Measurements from ENCODE around the gene VPS35L. TPM values are rescaled to one million over a fixed set of nuclear protein-coding genes. Genes with fewer than 3 reads are reported as not detected.

Gene VPS35L
- total and polyA plus RNA-seq, 2 experiments from 2014 or later: 47.5 to 52.8 TPM

GRCh38 chr16:19683453-19684236 is 128.1 kb downstream of the VPS35L start:
- Histone ChIP-seq H2AFZ (no peak overlapping the region), H3K79me2 (no peaks in the 10 kb centered on the region), H4K20me1 (ENCODE audit: insufficient read depth, poor library complexity, severe bottlenecking) (no peaks in the 10 kb centered on the region), H3K4me1 (ENCODE audit: insufficient read depth) (no peaks in the 10 kb centered on the region), H3K27ac (no peak overlapping the region), H3K4me2 (no peak overlapping the region), H3K4me3 (no peak overlapping the region), H3K9me3 (ENCODE audit: low read depth) (no peaks in the 10 kb centered on the region), H3K36me3 (replicated peaks; ENCODE audit: insufficient read depth, low read depth) (peaks cover 2% of the 10 kb centered on the region), H3K9me2 (replicated peaks; ENCODE audit: insufficient read depth) (no peaks in the 10 kb centered on the region), H3K27me3 (no peaks in the 10 kb centered on the region)
- no peak for DNase-seq (ENCODE audit: low spot score)
- 99% methylated on average over 6 of the region's 6 CpGs for WGBS (ENCODE audit: low lambda C conversion rate, missing lambda C conversion rate)
- TF ChIP-seq EZH2phosphoT487 (IDR thresholded peaks at IDR 0.05; ENCODE audit: low read depth, severe bottlenecking, unreplicated experiment): no peak
- no peak for TF ChIP-seq CTCF (IDR thresholded peaks at IDR 0.05; ENCODE audit: poor library complexity)
- TF ChIP-seq EZH2 (IDR thresholded peaks at IDR 0.05; ENCODE audit: borderline replicate concordance): no peak

- no peaks in the 10 kb centered on the region for H4K20me1 ChIP-seq (ENCODE audit: insufficient read depth, poor library complexity, severe bottlenecking)
- H3K9me2 ChIP-seq (replicated peaks; ENCODE audit: insufficient read depth): no peaks in the 10 kb centered on the region
- TF ChIP-seq CTCF (IDR thresholded peaks at IDR 0.05; ENCODE audit: poor library complexity): no peak
- no peak for TF ChIP-seq EZH2 (IDR thresholded peaks at IDR 0.05; ENCODE audit: borderline replicate concordance)
- no peak for TF ChIP-seq EZH2phosphoT487 (IDR thresholded peaks at IDR 0.05; ENCODE audit: low read depth, severe bottlenecking, unreplicated experiment)
- peaks cover 2% of the 10 kb centered on the region for H3K36me3 ChIP-seq (replicated peaks; ENCODE audit: insufficient read depth, low read depth)
- H2AFZ ChIP-seq: no peak overlapping the region
- H3K4me2 ChIP-seq: no peak overlapping the region
- H3K27me3 ChIP-seq: no peaks in the 10 kb centered on the region
- WGBS (ENCODE audit: low lambda C conversion rate, missing lambda C conversion rate): 98% methylated on average over 4 of the region's 4 CpGs
- H3K79me2 ChIP-seq: no peaks in the 10 kb centered on the region
- H3K4me3 ChIP-seq: no peak overlapping the region
- H3K9me3 ChIP-seq (ENCODE audit: low read depth): no peaks in the 10 kb centered on the region
- H3K4me1 ChIP-seq (ENCODE audit: insufficient read depth): no peaks in the 10 kb centered on the region
- DNase-seq (ENCODE audit: low spot score): no peak
- H3K27ac ChIP-seq: no peak overlapping the region
Observed at GRCh38 chr16:19685176-19685575, 129.7 kb downstream of the VPS35L start.

GRCh38 chr16:19687279-19687678 is 131.8 kb downstream of the VPS35L start:
- H3K27me3 ChIP-seq: no peaks in the 10 kb centered on the region
- H3K4me1 ChIP-seq (ENCODE audit: insufficient read depth): no peaks in the 10 kb centered on the region
- DNase-seq (ENCODE audit: low spot score): no peak
- H3K9me3 ChIP-seq (ENCODE audit: low read depth): no peaks in the 10 kb centered on the region
- peaks cover 2% of the 10 kb centered on the region for H3K36me3 ChIP-seq (replicated peaks; ENCODE audit: insufficient read depth, low read depth)
- H2AFZ ChIP-seq: no peak overlapping the region
- no peaks in the 10 kb centered on the region for H3K79me2 ChIP-seq
- H3K9me2 ChIP-seq (replicated peaks; ENCODE audit: insufficient read depth): no peaks in the 10 kb centered on the region
- 82% methylated on average over 7 of the region's 7 CpGs for WGBS (ENCODE audit: low lambda C conversion rate, missing lambda C conversion rate)
- H4K20me1 ChIP-seq (ENCODE audit: insufficient read depth, poor library complexity, severe bottlenecking): no peaks in the 10 kb centered on the region
- H3K4me3 ChIP-seq: no peak overlapping the region
- TF ChIP-seq EZH2phosphoT487 (IDR thresholded peaks at IDR 0.05; ENCODE audit: low read depth, severe bottlenecking, unreplicated experiment) (no peak), CTCF (IDR thresholded peaks at IDR 0.05; ENCODE audit: poor library complexity) (no peak), EZH2 (IDR thresholded peaks at IDR 0.05; ENCODE audit: borderline replicate concordance) (no peak)
- no peak overlapping the region for H3K27ac ChIP-seq
- H3K4me2 ChIP-seq: no peak overlapping the region

All from hepatocyte (in vitro differentiated cells).